Breast epithelium (tissue), 4 donors: ENCODE measurements around the gene PTDSS2. TPM values are rescaled to one million over a fixed set of nuclear protein-coding genes. Genes with fewer than 3 reads are reported as not detected.

Source experiments
- DNase-seq, 2 donors: peaks; one replicate each; pipeline ENCODE4 v3.0.0-alpha.2; 2019; ENCODE audit warnings: low spot score in 2 of 2
- H3K27ac ChIP-seq, 2 donors: fragments of 200-600 bp; sonication (generic) in 1 of 2; one replicate each; pipeline ENCODE4 v1.5.1; 2016 to 2019; ENCODE audit warnings: mild to moderate bottlenecking in 1 of 2
- H3K27me3 ChIP-seq, 2 donors: fragments of 200-600 bp; sonication (generic) in 1 of 2; one replicate each; pipeline versions ENCODE4 v1.5.1 to v1.6.0; 2017 to 2019; ENCODE audit warnings: control low read depth in 1 of 2, mild to moderate bottlenecking in 1 of 2
- H3K36me3 ChIP-seq: fragments of 200-600 bp; one replicate; pipeline ENCODE4 v1.5.1; 2019
- H3K4me1 ChIP-seq, 2 donors: fragments of 200-600 bp; sonication (generic); one replicate each; pipeline ENCODE4 v1.5.1; 2016 to 2019; ENCODE audit warnings: control low read depth in 1 of 2
- H3K4me3 ChIP-seq, 3 donors: fragments of 200-600 bp; sonication (generic); 1 replicate in 2 of 3; 2 replicates in 1 of 3; pipeline ENCODE4 v1.5.1; 2016 to 2019; ENCODE audit warnings: mild to moderate bottlenecking in 3 of 3, moderate library complexity in 2 of 3
- H3K9me3 ChIP-seq, 2 donors: fragments of 200-600 bp; sonication (generic) in 1 of 2; one replicate each; pipeline ENCODE4 v1.5.1; 2016 to 2019; ENCODE audit warnings: control low read depth in 1 of 2
- CTCF ChIP-seq, 3 donors: fragments of 450-650 bp; IDR thresholded peaks; one replicate each; pipeline ENCODE4 v1.5.1; 2016 to 2017; ENCODE audit warnings: antibody characterized with exemption in 3 of 3, mild to moderate bottlenecking in 3 of 3, moderate library complexity in 3 of 3
- POLR2A ChIP-seq: fragments of 450-650 bp; IDR thresholded peaks from one replicate; pipeline ENCODE4 v1.6.1; 2016; ENCODE audit warnings: antibody characterized with exemption, mild to moderate bottlenecking, moderate library complexity
- POLR2AphosphoS5 ChIP-seq, 3 donors: sonication (generic); formaldehyde crosslinking; IDR thresholded peaks; one replicate each; pipeline ENCODE4 v1.6.1; 2017; ENCODE audit warnings: antibody characterized with exemption in 3 of 3
- intact Hi-C: fragments of 100-400 bp; cut with DNase I; formaldehyde crosslinking; loops from one replicate; pipeline ENCODE4 v1.15.1; 2023; ENCODE audit warnings: low total_unique reads
- total RNA-seq, 3 donors: library from RNA; depleted of rRNA; stranded (reverse); fragments of >200 nt; gene quantifications; one replicate each; pipeline ENCODE4 v1.1.0, GENCODE V29; 2016

The PTDSS2 gene
- total RNA-seq, 3 donors from 2014 or later = 23.8 to 53.7 (median 33.1) TPM

DNA sequence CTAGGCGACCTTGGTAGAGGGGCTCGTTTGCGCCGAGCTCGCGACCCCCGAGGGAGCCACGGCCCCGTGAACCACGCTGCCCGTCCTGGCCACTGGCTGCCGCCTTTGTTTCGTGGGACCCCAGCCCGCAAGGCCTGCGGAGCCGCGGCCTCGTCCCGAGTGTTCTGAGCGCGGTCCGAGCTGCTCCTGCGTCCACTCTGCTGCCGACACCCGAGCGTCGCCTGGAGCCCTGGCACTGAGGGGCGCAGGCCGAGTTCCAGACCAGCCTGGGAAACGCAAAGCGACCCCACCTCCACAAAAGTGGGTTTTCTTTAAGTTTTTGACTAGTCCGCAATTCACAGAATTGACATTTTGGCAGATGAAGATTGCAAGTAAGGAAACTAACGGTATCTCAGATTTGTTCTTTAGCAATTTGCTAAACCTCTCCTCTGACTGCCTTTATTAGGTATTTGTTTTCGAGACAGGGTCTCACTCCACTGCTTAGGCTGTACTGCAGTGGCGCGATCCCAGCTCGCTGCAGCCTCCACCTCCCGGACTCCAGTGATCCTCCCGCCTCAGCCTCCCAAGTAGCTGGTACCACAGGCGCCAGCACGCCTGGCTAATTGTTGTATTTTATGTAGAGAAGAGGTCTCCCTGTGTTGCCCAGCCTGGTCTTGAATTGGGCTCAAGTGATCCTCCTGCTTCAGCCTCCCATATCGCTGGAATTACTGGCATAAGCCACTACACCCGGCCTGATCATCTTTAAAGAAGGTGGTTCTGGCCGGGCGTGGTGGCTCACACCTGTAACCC, 57.8 kb downstream of the PTDSS2 start:
- Histone ChIP-seq H3K27ac (peak overlapping the region; percentile 99), H3K9me3 (no peaks in the 10 kb centered on the region), H3K27me3 (no peaks in the 10 kb centered on the region), H3K4me1 (peaks cover 9 to 15% of the 10 kb centered on the region in 2 donors), H3K4me3 (peak overlapping the region; percentile 83 to 88 (median 85)), H3K36me3 (no peaks in the 10 kb centered on the region)
- intact Hi-C loops = no loop called here
- no peak for DNase-seq
- no peak for TF ChIP-seq POLR2AphosphoS5 (IDR thresholded peaks at IDR 0.05)
- no peak for TF ChIP-seq POLR2A
- no peak for TF ChIP-seq CTCF (IDR thresholded peaks at IDR 0.05)

- no peak for TF ChIP-seq POLR2A
- DNase-seq = no peak
- Histone ChIP-seq H3K27me3 (no peaks in the 10 kb centered on the region), H3K4me1 (peaks cover 6 to 9% of the 10 kb centered on the region in 2 donors), H3K4me3 (no peak overlapping the region), H3K9me3 (no peaks in the 10 kb centered on the region), H3K27ac (no peak overlapping the region), H3K36me3 (no peaks in the 10 kb centered on the region)
- intact Hi-C loops = no loop called here
Observed at GRCh38 chr11:508956-509355, 58.9 kb downstream of the PTDSS2 start.

DNA sequence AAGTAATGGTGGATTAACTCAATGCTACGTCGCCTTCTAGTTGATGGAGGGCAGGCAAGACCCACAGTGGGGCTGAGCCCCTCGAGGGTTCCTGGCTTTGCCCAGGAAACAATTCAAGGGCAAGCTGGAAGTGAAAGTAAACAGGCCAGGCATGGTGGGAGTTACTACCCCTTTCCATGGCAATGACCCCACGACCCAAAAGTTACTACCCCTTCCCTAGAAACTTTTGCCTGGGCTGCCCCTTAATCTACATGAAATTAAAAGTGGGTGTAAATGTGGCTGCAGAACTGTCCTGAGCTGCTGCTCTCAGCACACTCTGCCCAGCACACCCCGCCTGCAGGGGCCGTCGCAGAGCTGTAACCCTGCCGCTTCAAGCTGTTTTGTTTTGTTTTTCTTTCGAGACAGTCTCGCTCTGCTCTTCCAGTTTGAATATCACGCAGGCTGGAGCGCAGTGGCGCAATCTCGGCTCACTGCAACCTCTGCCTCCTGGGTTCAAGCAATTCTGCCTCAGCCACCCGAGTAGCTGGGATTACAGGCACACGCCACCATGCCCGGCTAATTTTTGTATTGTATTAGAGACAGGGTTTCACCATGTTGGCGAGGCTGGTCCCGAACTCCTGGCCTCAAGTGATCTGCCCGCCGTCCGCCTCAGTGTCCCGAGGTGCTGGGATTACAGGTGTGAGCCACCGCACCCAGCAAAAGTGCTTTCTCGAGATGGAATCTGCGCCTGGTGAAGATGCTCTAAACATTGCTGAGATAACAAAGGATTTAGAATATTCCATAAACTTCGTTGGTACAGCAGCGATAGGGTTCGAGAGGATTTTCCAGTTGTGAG, 62.9 kb downstream of the PTDSS2 start:
- TF ChIP-seq POLR2A = no peak
- no peak for TF ChIP-seq CTCF (IDR thresholded peaks at IDR 0.05)
- TF ChIP-seq POLR2AphosphoS5 (IDR thresholded peaks at IDR 0.05) = no peak
- intact Hi-C loops = no loop called here
- Histone ChIP-seq H3K4me3 (no peak overlapping the region), H3K27ac (no peak overlapping the region), H3K27me3 (no peaks in the 10 kb centered on the region), H3K9me3 (peaks cover 7 to 9% of the 10 kb centered on the region in 2 donors), H3K4me1 (no peaks in the 10 kb centered on the region), H3K36me3 (no peaks in the 10 kb centered on the region)
- no peak for DNase-seq

DNA sequence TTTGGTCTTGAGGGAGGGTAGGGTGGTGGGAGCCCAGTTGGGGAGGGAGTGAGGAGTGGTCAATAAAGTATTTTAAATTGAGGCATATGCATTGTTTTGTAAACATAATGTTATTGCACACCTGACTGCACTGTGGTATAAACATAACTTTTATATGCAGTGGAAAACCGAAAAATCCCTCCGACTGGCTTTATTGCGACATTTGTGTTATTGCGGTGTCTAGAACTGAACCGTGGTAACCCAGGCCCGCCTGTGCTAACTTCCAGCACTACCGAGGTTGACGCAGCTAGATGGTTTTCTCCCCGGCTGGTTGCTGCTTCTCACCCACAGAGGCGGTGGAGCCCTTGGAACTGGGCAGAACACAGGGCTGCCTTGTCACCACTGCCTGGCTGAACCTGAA, 64.5 kb downstream of the PTDSS2 start:
- DNase-seq = no peak
- peaks cover 7 to 9% of the 10 kb centered on the region in 2 donors for H3K9me3 ChIP-seq
- H3K27me3 ChIP-seq = no peaks in the 10 kb centered on the region
- H3K4me3 ChIP-seq = no peak overlapping the region
- H3K4me1 ChIP-seq = no peaks in the 10 kb centered on the region
- intact Hi-C loops = no loop called here
- TF ChIP-seq CTCF (IDR thresholded peaks at IDR 0.05) (no peak), POLR2A (no peak), POLR2AphosphoS5 (IDR thresholded peaks at IDR 0.05) (no peak)
- no peaks in the 10 kb centered on the region for H3K36me3 ChIP-seq
- no peak overlapping the region for H3K27ac ChIP-seq

DNA sequence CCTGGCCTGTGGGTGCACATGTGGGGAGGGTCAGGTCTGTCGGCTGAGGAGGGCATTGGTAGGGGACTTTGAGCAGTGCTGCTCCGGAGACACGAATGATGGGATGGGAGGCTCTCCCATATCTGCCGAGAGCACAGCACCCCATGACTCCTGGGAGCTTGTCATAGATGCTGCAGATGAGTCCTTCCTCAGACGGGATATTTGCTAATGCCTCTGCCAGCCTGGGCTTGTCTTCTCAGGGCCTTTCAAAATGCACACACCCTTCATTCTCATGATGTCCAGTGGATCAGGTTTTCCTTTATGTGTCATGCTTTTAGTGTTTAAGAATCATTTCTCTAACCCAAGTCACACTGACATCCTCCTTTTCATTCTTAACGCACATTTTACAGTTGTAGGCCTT, 65.1 kb downstream of the PTDSS2 start:
- no peaks in the 10 kb centered on the region for H3K27me3 ChIP-seq
- peaks cover 7 to 9% of the 10 kb centered on the region in 2 donors for H3K9me3 ChIP-seq
- TF ChIP-seq CTCF (IDR thresholded peaks at IDR 0.05) = no peak
- H3K4me1 ChIP-seq = no peaks in the 10 kb centered on the region
- no peak overlapping the region for H3K4me3 ChIP-seq
- intact Hi-C loops = no loop called here
- H3K36me3 ChIP-seq = no peaks in the 10 kb centered on the region
- no peak for DNase-seq
- H3K27ac ChIP-seq = no peak overlapping the region
